GM19351 (cell line): Measurements from ENCODE around the gene TSSK3.
A peak's percentile ranks its signal among the peaks of the same experiment; 100 is the strongest.

Experiments used
- ATAC-seq: cut with Tn5 transposase; IDR thresholded peaks from one replicate; pipeline ENCODE4 v1.9.1; 2021; ENCODE audit warnings: mild to moderate bottlenecking, moderate library complexity; ENCODE audit not compliant: unreplicated experiment

Gene TSSK3

DNA sequence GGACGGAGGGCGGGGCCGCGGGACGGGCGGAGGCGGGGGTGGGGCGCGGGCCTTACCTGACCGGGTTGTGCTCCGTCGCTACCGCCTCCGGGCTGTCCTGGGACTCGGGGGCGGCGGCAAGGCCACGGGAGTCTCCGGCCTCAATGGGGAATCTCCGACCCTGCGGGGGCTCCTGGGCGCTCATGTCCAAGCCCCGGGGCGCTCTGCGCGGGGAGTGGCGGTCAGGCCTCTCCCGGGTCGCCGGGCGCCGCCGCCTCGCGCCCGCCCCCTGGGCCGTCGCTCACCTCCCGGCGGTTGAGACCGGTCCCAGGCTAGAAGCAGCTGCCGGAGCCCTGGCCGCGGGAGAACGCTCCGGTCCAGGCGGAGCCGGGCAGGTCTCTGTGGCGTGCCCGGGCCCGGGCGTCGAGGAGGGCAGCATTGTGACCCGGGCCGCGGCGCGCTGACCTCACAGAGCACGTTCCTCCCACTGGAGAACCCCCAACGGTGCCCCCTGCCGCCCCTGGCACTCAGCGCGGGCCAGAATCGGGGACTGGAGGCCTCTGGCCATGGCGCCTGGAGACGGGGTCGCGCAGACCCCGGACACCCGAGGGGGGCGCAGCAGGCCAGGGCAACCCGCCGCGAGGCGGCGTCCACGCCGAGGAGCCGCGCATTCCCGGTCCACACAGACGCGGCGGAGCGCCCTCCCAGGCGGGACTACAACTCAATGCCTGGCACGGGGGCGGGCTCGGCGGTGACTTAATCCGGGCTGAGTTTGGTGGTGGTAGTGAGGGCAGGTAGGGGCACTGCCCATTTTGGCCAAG, 465 bp upstream of the TSSK3 start:
- no peak for ATAC-seq

GRCh38 chr1:32363713-32364112, 1.4 kb downstream of the TSSK3 start:
- ATAC-seq, result no peak

DNA sequence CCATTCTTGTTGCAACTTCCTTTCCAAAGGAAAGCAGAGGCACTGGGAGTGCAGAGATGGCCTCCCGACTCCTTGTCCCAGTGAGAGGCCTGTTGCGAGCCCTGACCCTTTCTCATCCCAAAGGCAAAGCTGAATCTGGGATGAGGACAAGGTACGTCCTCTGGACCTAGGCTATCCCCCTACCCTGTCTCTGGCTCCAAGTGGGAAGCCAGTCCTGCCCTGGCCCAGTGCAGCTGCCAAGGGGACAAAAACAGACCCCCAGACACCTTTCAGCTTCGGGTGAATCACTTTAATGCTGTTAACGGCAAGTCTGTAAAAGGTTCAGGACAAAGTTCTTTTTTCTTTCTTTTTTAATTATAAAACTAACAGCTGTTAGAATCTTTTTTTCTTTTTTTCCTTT, 2.5 kb downstream of the TSSK3 start:
- no peak for ATAC-seq

GRCh38 chr1:32365445-32365844, 3.1 kb downstream of the TSSK3 start:
- ATAC-seq, result no peak

DNA sequence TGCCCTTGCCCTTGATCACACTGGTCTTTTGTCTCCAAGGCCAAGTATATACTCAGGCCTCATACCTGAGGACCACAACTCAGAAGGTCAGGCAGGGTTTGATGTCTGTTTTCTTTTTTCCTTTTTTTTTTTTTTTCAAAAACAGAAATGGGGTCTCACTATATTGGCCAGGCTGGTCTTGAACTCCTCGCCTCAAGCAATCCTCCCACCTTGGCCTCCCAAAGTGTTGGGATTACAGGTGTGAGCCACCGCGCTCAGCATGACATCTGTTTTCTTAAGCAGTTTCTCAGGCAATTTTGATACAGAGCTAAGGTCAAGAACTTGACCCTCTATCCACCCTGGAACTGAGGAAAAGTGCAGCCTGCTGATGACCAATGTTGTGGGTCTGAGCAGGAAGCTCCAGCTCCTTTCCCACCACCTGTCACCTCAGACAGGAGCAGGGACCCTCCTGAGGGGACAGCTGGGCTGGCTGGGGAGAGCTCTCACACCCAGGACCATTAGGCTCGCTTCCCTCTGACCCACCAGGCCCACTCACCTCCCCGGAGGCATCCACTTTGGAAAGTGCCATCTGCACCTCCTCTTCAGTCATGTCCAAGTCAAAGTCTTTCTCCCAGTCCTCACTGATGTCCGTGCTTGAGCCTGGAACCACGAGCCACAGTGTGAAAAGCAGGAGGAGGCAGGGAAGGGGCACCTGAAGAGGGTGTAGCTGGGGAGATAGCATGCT, 5.7 kb downstream of the TSSK3 start:
- no peak for ATAC-seq

DNA sequence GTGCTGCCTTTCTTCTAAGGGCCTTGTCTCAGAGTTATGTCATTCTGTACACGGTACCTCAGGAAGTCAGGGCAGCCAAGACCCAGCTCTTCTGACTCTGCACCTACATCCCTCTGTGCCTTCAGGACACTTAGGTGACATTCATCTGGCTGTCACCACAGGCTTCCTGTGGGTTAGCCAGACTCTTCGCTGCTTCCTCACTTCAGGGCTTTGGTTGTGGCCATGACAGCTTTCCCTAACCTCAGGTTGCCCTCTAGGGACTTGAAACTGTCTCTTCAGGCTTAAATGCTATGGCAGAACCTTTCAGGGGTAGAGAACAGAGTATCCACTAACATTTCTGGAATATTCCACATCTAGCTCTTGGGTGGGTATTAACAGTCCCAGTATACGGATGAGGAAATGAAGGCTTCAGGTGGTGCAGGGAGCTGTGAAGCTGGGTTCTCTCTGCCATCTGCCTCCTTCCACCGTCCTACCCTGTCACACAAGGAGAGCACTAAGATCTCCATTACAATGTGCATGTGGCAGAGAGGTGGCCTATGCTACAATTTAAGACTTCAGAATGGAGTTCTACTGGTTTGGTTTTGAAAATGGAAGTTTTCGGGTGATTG, 9.9 kb downstream of the TSSK3 start:
- ATAC-seq, result no peak

DNA sequence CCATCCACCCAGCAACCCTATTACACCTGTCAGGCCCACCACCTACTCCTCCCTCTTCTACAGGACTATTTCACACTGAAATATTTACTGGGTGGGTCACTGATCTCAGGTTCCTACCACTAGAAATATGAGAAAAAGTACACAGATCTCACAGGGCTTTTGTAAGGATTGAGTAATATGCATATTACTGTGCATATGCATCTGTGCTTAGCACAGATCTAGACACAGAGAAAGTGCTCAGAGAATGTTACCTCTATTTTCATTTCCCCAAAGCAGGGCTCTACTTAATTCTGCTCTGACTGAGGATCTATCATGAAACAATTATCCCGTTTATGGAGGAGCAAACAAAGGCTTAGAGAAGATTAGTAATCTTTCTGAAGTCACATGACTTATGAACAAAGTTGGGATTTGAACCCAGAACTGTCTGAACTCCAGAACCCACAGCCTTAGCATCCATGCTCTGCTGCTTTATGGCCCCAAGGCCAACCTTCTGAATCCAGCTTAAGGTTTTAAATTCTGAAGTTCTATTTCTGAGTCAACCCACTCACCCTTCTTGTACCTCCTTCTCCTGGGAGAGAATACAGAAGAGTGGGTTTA, 11.8 kb downstream of the TSSK3 start:
- no peak for ATAC-seq

DNA sequence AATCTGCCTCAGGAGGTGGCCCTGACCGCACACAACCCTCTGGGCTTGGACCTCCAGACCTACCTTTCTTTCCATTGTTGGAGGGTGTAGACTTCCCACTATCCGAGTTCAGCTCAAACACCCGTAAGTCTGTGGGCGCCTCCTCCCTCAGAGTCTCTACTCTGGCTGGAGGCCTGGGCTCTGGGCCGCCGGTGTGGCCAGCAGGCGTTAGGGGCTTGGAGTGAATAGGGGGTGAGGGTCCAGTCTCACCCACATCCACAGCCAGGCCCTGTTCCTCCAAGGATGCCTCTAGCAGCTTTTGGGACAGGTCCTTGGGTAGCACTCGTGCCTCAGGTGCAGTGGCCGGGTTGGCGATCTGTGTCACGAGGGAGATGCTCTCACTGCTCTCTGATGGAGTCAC, 13.9 kb downstream of the TSSK3 start:
- no peak for ATAC-seq

DNA sequence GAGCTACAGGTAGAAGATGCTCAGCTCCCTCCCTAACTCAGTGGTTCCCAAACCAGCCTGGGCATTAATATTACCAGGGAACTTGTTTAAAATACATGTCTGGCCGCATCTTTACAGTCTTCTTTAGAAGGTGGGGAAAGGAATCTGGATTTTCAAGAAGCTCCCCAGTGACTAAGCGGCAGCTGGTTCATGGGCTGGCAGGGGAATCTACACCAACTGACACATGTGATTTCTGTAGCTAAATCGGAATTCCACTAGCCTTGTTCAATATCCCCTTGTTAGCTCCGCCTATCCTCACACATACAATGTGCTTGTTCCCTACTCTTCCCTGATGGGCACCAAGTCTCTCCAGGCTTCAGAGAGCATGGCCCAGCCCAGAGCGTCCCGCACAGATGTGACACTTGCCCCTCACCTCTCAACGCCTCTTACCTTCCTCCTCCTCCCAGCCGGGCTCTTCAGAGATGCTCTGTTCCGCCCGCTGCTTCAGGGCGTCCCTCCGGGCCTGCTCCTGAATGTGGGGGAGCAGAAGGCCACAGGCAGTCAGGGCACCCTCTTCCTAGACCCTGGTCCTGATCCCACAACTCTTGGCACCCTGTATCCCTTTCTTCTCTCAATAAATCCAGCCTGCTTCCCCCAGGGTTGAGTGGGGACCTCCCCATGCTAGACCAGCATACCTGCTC, 15.3 kb downstream of the TSSK3 start:
- ATAC-seq, result no peak

GRCh38 chr1:32380057-32380456, 17.7 kb downstream of the TSSK3 start:
- ATAC-seq, result no peak

DNA sequence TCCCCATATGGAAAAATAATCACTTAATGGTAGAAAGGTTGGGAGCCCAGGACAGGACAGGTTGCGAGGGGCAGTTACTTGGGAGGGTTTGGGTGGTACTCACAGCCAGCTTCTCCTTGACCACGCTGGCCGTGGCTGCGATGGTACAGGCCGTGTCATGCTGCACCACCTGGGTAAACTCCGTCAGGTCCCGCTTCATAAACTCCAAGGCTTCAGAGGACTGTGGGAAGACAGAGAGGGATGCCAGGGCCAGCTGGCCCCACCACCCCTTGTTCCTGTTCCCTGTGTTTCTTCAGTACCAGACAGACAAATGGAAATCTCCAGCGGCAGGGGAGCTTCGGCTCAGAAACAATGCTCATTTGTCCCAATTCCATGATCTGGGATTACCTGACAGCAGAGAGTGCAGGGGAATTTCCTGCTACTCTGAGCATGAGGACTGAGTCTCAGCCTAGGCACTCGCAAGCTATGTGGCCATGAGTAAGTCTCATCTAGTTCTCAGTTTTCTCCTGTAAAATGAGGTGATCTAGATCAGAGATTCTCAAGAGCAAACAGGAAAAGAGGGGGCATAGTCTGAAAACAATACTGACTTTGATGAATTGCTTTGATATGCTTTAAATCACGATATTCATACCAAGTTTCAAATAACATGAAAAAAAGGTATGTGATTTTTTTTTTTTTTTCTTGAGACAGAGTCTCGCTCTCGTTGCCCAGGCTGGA, 24.5 kb downstream of the TSSK3 start:
- ATAC-seq, result no peak

DNA sequence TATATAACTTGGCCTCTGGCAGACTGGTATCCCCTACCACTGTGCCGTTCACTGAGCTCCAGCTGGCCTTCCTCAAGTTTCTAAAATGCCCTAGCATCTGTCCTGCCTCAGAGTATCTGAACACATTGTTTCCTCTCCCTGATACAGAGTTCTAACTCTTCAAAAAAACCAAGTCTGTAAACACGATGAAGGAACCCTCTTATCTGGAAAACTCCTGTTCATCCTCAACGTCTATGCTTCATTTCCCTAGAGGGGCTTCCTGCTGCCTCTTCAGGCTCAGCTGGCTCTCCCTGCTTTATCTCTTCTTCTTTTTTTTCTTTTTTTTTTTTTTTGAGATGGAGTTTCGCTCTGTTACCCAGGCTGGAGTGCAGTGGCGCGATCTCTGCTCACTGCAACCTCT, 26.3 kb downstream of the TSSK3 start:
- ATAC-seq, result no peak

- no peak for ATAC-seq
These were observed 28.8 kb downstream of the TSSK3 start for GRCh38 chr1:32390904-32391870.

DNA sequence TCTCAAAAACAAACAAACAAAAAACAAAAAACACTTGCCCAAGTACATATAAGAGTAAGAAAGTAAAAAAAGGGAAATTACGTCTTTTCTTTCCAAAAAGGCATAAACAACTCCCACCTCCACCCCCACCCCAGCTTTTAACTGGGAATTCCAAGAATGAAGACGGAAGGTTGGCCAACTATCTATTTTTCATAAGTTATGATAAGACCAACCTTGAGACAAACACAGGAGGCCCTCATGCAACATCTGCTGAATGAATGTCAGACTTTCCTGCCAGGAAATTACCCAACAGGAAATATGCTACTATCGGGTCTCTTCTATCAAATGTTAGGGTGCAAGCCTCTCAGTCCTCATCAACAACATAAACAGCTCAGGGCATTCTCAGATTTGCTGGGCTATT, 30.0 kb downstream of the TSSK3 start:
- no peak for ATAC-seq

DNA sequence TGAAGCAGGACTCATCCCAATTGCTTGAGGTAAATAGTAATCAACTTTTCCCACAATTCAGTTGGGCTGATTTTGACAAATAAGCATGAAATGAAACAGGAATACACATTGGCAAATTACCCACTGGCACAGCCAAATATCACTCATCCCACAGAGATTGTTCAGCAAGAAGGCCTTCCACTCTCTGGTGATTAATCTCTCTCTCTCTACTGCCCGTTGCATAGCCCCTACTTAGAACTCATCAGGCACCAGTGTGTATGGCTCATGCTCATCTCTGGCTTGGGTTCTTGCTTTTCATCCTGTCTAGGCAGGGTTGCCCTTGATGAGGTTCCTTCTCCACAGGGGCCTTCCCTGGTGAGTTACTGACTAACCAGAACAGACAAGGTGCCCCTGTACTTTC, 30.8 kb downstream of the TSSK3 start:
- ATAC-seq, result no peak

- ATAC-seq, result peak; percentile 11
These were observed 31.4 kb downstream of the TSSK3 start for GRCh38 chr1:32393832-32394140.

- peak; percentile 94 for ATAC-seq
These were observed 32.0 kb downstream of the TSSK3 start, which contains the start of gene BSDC1 for GRCh38 chr1:32394141-32394889. Gene BSDC1 (minus strand): TSS chr1:32394441. CDS start chr1:32394414, 27 bp downstream.

GRCh38 chr1:32394890-32395432, 32.6 kb downstream of the TSSK3 start:
- ATAC-seq, result no peak
